ENCODE measurements around the gene PRDM15.

Gene PRDM15

GRCh38 chr21:41779659-41780058 is 99.5 kb downstream of the PRDM15 start:
- no peak for DNase-seq (ENCODE audit: low read depth, low spot score)

GRCh38 chr21:41778930-41779600 is 100.1 kb downstream of the PRDM15 start:
- DNase-seq (ENCODE audit: low read depth, low spot score), result no peak

GRCh38 chr21:41777951-41778815 is 101.0 kb downstream of the PRDM15 start:
- DNase-seq (ENCODE audit: low read depth, low spot score), result no peak

DNA sequence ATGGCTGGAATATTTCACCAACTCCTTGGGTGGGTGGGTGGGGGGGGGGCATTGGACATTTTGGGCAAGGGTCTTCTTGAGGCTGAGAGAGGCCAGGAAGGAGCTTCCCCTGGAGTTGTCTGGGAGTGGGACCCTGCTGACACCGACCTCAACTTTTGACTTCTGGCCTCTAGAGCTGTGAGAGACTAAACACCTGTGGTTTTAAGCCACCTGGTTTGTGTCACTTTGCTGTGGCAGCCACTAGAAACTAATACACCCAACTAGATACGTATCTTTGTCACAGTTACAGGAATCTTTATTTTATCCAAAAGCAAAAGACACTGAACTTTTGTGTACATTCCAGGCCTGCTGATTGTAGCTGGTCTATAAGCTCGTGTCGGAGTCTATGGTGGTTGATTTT is 102.4 kb downstream of the PRDM15 start:
- no peak for DNase-seq (ENCODE audit: low read depth, low spot score)

GRCh38 chr21:41775149-41775472 is 104.0 kb downstream of the PRDM15 start:
- DNase-seq (ENCODE audit: low read depth, low spot score), result no peak

- no peak for DNase-seq (ENCODE audit: low read depth, low spot score)
Observed at GRCh38 chr21:41774467-41775148, 104.5 kb downstream of the PRDM15 start.

GRCh38 chr21:41772351-41773080 is 106.6 kb downstream of the PRDM15 start:
- no peak for DNase-seq (ENCODE audit: low read depth, low spot score)

GRCh38 chr21:41771625-41771945 is 107.6 kb downstream of the PRDM15 start:
- DNase-seq (ENCODE audit: low read depth, low spot score), result no peak

GRCh38 chr21:41770901-41771624 is 108.1 kb downstream of the PRDM15 start:
- DNase-seq (ENCODE audit: low read depth, low spot score), result no peak

DNA sequence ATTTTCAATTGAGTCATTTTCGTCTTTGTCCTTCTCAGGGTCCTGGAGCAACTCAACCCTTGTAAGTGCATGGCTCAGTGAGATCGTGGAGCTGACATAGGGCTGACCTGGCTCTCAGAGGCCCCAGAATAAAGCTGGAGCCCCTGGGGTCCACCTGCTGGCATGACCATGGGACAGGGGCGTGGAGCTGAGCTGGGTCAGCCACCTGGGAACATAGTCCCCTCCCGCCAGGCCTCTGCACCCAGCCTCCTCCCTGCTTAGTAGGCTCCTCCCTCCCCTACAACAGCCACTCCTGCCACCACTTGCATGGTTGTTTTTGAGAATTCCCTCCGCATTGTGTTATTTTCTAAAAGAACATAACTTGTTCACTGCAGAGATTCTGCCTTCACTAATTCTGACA is 109.2 kb downstream of the PRDM15 start:
- no peak for DNase-seq (ENCODE audit: low read depth, low spot score)

- no peak for DNase-seq (ENCODE audit: low read depth, low spot score)
Observed at GRCh38 chr21:41769521-41769920, 109.6 kb downstream of the PRDM15 start.

- no peak for DNase-seq (ENCODE audit: low read depth, low spot score)
Observed at GRCh38 chr21:41769111-41769510, 110.0 kb downstream of the PRDM15 start.

GRCh38 chr21:41768437-41769042 is 110.6 kb downstream of the PRDM15 start:
- no peak for DNase-seq (ENCODE audit: low read depth, low spot score)

GRCh38 chr21:41767606-41768436 is 111.3 kb downstream of the PRDM15 start:
- no peak for DNase-seq (ENCODE audit: low read depth, low spot score)

DNA sequence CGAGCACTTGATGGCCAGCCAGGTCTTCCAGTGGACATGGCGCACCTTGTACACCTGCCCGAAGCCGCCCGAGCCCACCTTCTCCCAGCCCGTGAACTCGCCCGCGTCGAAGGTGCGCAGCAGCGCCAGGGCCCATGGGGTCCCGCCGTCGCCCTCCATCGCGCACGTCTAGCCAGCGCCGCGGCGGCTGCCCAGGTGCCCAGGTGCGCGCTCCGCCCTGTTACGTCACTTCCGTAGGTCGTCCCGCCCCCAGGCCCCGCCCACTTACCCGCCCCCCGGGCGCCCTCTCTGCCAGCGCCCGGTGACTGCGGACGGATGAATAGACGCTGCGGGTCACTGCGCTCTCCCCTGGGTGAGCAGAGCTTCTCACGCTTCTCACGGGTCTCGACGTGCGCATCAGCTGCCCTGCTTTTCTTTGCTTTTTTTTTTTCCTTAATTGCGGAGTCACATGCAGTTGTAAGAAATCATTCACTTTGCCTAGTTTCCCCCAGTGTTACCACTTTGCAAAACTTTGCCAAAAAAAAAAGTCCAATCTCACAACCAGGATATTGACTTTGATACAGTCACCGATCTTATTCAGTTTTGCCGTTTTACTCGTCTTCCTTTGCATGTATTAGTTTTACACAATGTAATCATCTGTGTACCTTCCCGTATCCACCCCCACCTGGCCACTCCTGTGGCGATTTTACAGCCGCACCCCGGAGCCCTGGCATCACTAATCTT is 112.1 kb downstream of the PRDM15 start, which contains the start of gene RIPK4:
Gene RIPK4, minus strand, starts transcription at position 170 of the 723 bp plus-strand sequence. Its CDS starts 11 bp downstream, at position 159.
- DNase-seq (ENCODE audit: low read depth, low spot score), result peak; percentile 4

DNA sequence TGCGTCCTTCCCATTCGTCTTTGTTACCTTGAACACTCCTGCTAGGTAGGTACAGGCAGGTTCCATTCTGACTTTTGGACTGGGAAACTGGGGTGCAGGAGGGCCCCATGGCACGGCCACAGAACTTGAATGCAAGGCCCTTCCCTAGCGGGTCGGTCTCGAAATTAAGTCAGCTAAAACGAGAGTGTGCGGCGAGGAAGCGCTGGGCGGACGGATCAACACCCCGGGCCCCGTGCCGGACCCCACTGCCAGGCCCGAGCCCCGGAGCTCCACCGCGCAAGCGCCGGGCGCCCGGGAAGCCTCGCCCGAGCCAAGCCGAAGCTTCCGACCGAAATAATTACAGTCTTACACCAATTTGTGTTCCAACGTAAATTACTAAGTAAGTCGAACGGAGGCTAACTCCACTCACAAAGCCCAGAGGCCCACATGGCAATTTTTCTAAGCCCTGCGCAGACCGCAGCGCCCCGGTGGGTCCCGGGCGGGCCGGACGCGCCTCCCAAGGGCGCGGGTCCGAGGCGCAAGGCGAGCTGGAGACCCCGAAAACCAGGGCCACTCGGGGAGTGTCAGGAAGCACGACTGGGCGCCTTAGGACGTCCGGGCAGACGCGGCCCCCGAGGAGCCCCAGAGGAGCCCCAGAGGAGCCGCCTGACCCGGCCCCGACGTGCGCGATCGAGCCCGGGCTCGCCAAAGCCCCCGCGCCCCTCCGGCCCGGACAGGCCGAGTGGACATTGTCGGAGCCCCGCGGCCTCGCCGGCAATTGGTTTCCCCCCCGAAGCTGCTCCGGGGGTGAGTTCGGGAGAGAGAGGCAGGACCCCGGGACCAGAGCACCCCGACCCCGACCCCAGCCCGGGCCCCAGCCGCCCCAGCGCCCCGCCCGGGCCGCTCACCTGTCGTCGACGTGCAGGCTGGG is 112.9 kb downstream of the PRDM15 start:
- no peak for DNase-seq (ENCODE audit: low read depth, low spot score)

DNA sequence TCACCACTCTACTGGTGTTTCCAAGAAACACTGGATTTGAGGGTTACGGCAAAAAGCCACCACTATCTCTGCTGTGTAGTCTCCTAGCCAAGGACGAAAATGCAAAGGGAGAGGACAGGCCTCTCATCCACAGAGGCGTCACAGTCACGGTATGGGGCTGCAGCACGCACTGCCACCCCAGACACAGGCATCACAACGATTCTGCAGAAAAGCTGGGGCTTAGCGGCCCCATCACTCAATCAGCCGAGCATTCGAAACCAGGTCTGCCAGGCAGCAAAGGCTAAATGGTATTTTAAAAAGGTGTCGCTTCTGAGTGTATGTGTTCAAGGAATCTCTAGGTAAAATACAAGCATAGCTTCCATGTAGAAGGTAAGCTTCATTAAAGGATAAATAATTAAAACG is 113.7 kb downstream of the PRDM15 start:
- no peak for DNase-seq (ENCODE audit: low read depth, low spot score)
